HG03097 (cell line): ENCODE results near the gene OVOL2.
"Not testable (repeated sequence)": the region's sequence is repeated elsewhere in the genome, so short reads cannot be mapped to it uniquely, and the experiment has no call there.

ENCODE experiments used
- ATAC-seq: cut with Tn5 transposase; IDR thresholded peaks from one replicate; pipeline ENCODE4 v1.9.1; 2021; ENCODE audit not compliant: unreplicated experiment, low FRiP score

The OVOL2 gene

DNA sequence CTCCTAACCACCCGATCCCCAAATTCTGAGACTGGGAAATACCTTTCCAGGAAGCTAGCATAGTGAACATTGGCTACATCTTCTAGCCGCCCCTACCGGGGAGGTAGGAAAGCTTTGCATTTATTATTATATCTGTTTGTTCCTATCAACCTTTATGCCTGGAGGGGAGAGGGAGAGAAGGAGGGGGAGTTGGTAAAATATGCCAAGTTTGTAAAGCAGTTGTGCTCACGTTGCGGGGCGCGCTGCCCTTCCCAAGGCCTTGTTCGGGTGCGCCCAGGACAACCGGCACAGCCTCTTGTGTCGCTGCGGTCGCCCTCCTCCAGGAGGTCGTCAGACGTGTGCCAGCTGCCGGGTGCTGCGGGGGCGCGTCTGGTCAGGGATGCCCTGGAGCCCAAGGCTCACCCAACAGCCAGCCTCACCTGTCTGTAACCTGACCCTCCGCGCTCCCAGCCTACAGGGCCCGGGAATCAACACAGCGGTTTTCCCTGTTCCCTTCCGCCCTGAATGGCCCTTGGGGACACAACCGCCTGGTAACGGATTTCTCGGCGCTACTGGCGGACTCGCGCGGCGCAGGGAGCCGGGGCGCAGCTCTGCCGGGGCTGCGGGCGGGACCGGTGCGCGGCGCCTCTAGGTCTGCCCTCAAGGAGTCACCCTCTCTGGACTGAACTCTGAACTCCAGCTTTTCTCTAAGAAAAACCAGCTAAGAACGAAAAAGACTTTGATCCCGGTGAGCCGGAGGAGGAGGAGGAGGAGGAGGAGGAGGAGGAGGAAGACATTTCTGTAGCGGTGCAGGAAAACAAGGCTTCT is 1.1 kb upstream of the OVOL2 start:
- no peak for ATAC-seq

DNA sequence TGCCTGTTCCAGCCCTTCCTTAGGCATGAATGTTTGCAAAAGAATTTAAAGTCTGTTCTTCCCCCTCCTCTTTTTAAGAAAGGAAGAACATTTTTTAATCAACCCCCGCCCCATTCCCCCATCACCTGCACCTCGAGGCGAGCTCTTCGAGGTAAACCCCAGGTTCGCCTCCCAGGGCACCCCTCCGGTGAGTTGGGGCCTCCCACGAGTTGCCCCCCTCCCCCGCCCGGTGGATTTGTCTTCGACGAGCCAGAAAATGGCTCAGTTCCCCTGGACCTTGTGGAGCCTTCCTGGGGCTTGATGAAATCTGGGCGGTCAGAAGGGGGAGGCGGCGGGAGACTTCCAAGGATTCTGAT is 256 bp upstream of the OVOL2 start:
- ATAC-seq, result no peak

DNA sequence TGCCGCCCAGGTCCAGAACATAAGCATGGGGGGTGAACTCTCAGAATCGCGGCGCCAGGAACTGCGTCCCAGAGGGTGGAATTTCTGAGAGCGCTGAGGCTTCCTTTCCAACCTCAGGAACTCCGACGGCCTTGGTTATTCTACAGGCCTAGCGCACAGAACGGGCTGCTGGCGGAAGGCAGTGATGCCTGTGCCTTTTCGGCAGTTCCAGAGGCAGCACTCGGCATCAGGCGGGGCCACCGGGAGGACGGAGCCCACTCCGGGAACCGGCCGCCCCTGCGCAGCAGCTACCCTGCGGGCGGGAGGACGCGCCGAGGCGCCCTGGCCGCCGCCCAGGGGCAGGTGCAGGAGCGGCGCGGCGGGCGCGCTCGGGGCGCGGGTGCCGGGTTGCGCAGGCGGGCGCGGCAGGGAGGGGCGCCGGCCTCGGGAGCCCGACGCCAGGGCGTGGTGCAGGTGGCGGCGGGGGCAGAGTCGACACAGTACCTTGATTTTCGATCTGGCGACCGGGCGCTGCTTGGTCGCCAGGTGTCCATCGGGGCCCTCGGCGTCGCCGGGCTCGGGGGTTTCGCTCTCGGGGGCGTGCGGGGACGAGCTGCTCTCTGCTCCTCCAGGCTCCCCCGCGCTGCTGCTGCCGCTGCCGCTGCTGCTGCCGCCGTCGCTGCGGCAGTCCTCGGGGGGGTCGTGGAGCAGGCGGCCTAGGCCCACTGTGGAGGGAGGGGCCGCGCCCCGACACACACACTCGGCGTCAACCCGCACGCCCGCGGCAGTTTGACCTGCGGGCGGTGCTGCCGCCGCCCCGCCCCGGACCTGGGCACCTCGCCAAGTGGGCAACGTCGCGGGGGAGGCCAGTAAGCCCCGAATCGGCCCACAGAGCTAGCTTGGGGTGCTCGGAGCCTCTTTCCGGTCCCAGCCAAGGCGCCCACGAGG is 1.3 kb downstream of the OVOL2 start:
- ATAC-seq, result no peak

DNA sequence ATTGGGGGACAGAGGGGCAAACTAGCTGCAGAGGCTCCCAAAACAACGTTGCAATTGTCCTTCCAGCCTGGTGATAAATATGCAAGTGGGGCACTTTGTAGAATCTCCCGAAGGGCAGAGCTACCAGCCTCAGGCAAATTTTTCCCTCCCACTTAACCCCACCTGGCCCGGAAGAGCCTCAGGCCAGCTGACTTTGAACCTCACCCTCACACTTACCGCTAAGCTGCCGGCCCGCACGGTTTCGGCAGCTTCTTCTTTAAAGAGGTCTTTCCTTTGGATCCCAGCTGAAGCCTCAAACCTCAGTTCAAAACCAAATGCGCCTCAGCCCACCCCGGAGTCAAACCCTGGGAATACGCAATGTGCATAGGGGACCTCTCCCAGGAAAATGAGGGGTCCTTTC is 2.5 kb downstream of the OVOL2 start:
- ATAC-seq, result no peak

DNA sequence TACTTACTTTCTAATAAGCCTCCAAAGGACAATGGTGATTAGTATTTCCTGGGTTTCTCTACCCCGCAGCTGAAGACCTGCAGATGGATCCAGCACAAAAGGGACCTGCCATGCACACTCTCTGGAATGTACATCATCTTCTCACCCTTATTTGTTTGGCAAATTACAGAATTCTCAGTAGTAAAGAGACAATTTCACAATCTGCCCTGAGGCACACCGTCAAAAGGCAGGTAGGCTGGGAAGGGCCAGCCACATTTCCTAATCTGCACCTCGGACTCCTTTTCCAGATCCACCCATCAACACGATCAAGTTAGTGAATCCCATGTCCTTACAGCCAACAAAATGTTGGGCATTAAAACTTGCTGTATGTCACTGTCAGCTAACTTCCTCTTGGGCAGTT is 4.9 kb downstream of the OVOL2 start:
- no peak for ATAC-seq

- ATAC-seq, result no peak
These were observed 7.1 kb downstream of the OVOL2 start for GRCh38 chr20:18050628-18051027.

DNA sequence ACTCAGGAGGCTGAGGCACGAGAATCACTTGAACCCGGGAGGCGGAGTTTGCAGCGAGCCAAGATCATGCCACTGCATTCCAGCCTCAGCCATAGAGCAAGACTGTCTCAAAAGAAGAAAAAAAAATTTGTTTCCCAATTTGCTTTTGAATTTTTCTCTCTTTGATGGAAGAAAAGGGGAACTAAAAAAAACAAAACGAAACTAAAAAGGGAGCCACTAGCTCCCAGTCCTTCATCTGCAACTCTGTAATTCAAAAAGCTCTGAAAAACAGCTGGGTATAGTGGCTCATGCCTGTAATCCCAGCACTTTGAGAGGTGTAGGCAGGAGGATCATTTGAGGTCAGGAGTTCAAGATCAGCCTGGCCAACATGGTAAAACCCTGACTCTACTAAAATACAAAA is 9.5 kb downstream of the OVOL2 start:
- no peak for ATAC-seq

DNA sequence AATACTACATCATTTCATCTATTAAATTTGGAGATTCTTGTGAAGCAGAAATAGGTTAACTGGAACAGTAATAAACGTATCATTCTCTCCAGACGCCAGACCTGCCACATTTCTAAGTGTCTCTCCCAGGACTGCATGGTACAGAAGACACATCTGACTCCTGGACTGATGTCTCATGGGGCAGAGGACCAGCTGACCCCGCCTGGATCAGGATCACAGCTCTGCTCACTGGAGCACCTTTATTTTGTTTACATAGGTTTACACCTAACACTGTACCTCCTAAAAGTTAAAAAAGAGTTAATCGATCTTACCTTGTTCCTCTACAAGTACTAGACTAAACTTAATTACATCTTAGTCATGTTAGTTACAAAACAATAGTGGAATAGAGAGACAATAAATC is 11.2 kb downstream of the OVOL2 start:
- no peak for ATAC-seq

- no peak for ATAC-seq
These were observed 15.5 kb downstream of the OVOL2 start for GRCh38 chr20:18042229-18042628.

DNA sequence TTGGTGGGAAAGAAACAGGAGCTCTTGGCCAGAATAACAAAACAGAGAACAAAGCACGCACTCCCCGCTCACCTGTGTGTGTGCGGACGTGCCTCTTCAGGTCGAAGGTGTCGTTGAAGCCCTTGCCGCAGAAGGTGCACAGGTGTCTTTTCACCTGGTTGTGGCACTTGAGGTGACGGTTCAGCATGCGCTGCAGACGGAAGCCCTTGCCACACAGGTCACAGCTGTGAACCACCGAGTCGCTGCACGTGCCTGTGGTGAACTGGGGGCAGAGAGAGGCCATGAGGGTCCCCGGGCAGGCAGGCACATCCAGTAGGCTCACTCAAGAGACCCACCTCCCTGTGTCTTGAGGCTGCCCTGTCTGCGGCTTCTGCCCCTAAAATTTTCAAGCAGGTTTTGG is 16.3 kb downstream of the OVOL2 start:
- no peak for ATAC-seq

DNA sequence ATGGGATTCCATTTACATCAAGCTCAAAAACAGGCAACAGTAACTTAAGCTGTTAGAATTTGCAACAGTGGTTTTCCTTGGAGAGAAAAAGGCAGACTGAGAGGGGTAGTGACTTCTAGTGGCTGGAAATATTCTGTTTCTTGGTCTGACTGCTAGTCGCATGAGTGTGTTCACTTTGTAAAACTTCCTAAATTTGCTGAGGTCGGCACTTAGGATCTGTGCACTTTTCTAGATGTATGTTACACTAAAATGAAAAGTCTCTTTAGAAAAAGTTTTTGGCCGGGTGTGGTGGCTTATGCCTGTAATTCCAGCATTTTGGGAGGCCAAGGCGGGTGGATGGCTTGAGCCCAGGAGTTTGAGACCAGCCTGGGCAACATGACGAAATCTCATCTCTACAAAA is 18.7 kb downstream of the OVOL2 start:
- no peak for ATAC-seq

DNA sequence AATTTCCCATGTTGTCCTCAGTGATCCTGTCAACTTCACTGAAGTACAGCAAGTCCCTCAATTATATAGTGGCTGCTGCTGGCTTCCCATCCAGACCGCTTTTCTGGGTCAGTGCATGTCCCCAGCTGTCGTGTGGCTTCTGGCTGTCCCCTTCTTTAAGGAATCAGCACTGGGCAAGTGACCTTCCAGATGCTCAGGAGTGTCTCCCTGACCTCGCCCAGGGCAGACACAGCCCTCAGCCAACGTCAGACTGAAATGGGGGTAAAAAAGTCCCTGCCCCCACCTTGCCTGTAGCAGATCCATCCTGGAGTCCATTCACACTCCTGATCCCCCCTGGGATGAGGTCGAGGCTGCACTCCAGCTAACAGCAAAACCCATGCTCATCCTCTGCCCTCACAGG is 23.7 kb downstream of the OVOL2 start:
- ATAC-seq, result no peak

DNA sequence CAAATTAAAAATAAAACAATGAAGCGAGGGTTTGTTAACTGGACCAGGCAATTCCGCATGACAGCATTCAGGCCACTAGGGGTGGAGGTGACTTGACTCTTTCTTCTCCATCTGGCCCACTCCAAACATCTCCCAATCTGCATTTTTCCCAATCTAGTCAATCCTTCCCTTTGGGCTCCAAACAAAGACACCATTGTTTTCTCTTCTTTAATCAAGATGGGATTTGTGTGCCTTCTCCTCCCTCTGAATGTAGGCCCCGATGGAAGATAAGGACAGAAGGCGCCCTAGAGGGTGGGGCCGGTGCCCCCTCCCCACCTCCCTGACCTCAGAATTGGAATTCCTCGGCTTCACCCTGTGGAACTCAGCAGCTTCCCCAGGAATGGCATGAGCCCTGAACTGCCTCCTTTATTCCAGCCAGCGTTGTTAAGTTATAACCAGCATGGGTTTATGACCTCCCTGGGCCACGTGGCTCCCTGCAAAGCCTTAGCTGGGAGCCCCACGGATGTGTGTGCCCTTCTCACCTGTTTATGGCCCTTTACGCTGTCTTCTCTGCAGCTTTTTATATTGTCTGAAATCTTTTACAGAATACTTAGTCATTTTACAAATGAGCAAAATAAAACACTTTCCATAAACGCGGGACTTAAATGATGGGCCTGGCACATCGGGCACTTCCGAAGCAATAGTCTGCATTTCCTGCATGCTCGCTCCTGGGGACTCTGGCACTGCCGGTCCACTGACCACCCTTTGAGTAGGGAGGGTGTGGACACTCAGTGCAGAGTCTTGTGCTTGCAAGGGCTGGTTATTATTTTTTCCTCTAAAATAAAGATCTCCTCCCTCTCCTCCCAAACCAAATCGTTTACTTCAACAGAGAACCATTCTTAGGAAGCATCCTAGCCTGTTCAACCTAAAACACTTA is 24.5 kb downstream of the OVOL2 start:
- no peak for ATAC-seq

- ATAC-seq, result no peak
These were observed 25.7 kb downstream of the OVOL2 start for GRCh38 chr20:18031888-18032509.

DNA sequence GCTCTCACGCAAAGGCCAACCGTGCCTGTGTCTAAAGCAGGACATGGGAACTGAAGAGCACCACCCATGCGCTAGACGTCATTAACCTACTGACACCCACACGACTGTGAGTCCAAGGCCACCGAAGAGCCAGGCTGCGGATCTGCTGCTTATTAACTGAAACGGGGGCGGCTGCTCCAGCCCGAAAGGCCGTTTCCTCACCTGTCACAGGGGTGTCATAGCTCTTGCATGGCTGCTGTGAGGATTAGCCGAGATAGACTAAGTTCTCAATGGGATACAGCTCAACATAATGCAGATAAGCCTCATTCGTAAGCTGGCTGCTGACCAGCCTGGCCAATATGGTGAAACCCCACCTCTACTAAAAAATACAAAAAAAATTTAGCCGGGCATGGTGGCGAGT is 26.7 kb downstream of the OVOL2 start:
- no peak for ATAC-seq

GRCh38 chr20:18030020-18030419 is 27.7 kb downstream of the OVOL2 start:
- no peak for ATAC-seq

DNA sequence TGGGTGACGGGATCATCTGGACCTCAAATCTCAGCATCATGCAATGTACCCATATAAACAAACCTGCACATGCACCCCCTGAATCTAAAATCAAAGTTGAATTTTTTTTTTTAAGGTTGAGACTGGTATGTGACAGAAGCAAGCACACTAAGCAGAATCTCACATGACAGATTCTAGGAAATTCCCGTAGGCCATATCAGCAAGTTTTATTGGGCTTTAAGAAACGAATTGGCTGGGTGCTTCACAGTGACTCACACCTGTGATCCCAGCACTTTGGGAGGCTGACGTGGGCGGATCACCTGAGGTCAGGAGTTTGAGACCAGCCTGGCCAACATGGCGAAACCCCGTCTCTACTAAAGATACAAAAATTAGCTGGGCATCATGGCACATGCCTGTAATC is 30.7 kb downstream of the OVOL2 start:
- not testable (repeated sequence) for ATAC-seq

DNA sequence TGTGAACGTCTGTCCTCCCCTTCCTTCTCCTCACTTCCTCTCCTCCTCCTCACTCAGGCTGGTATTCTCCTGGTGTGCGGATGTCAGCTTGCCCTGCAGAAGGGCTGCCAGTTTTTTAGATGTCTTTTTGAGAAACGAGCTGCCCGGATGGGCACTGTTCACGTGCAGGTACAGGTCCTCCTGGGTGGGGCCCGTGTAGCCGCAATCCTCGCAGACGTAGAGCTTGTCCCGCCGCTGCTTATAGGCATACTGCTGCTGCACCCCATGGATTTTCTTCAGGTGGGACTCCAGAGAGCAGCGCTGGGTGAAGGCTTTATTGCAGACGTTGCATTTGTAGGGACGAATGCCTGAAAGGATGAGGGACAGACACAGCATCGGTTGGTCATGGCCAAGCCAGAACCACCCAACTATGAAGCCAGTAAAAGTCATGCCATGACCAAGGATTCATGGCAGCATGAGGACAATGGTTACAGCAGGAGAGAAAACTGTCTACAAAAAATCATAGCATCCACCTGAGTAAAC is 33.0 kb downstream of the OVOL2 start:
- no peak for ATAC-seq

- no peak for ATAC-seq
These were observed 36.8 kb downstream of the OVOL2 start for GRCh38 chr20:18020931-18021330.

DNA sequence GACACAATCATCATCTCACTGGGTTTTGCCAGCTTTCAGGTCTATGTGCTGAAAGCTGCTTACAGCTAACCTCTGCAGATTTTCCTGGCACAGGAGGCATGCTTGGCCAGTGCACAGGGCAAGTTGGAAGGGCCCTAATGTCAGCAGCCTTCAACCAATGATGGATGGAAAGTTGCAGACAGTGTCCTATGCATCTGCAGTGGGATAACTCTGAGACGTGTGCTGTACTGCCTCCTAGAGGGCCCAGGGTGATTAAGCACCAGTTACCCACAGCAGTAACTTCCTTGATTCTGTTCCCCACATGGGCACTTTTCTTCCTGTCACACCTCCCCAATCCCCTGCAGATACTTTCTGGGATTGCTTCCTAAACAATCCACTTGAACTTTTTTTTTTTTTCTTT is 38.6 kb downstream of the OVOL2 start:
- no peak for ATAC-seq
